ENCODE measurements around the gene PCNX2.

Gene PCNX2

GRCh38 chr1:233025567-233025966, 270.0 kb downstream of the PCNX2 start:
- H3K9me3 ChIP-seq (ENCODE audit: insufficient read depth, low read length): no peaks in the 10 kb centered on the region
- H3K4me2 ChIP-seq (ENCODE audit: low read depth, low read length, poor library complexity, severe bottlenecking): no peak overlapping the region
- no peaks in the 10 kb centered on the region for H3K27me3 ChIP-seq (ENCODE audit: low read length)
- H3K9ac ChIP-seq (ENCODE audit: low read length): no peak overlapping the region
- no peaks in the 10 kb centered on the region for H3K79me2 ChIP-seq (ENCODE audit: insufficient read depth, low read length)
- no peaks in the 10 kb centered on the region for H3K36me3 ChIP-seq (ENCODE audit: low read length)
- TF ChIP-seq EZH2phosphoT487 (conservative IDR thresholded peaks at IDR 0.05; ENCODE audit: low read length) (no peak), CTCF (IDR thresholded peaks at IDR 0.05; ENCODE audit: insufficient read depth, low read length, poor library complexity, severe bottlenecking) (no peak)
- H3K9me2 ChIP-seq (replicated peaks; ENCODE audit: insufficient read depth, low read length): no peaks in the 10 kb centered on the region
- no peaks in the 10 kb centered on the region for H3F3A ChIP-seq (ENCODE audit: insufficient read depth)
- no peaks in the 10 kb centered on the region for H4K20me1 ChIP-seq (ENCODE audit: low read depth, low read length)
- no peak overlapping the region for H2AFZ ChIP-seq (ENCODE audit: low read depth, low read length, severe bottlenecking)
- H3K4me3 ChIP-seq (ENCODE audit: insufficient read depth, low read length, poor library complexity, severe bottlenecking): no peak overlapping the region
- no peak overlapping the region for H3K27ac ChIP-seq (ENCODE audit: low read depth, low read length)

DNA sequence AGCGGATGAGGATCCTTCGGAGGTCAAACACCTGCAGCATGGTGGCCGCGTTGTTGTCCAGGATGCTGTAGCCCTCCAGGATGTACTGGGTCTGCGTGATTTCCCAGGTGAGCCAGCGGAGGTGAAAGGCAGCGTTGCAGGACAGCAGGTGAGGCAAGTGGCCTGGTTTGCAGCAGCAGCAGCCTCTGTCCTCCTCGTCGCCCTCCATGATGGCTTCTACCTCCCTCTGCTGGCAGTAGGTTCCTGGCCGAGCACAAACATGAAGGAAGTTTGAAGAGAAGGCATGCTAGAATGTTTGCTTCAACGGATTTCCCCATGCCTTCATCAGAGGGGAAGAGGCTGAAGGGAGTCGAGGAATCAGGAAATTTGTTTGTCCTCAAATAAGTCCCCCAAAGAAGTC, 270.4 kb downstream of the PCNX2 start:
- no peaks in the 10 kb centered on the region for H3F3A ChIP-seq (ENCODE audit: insufficient read depth)
- no peaks in the 10 kb centered on the region for H4K20me1 ChIP-seq (ENCODE audit: low read depth, low read length)
- no peaks in the 10 kb centered on the region for H3K9me2 ChIP-seq (replicated peaks; ENCODE audit: insufficient read depth, low read length)
- H3K9ac ChIP-seq (ENCODE audit: low read length): no peak overlapping the region
- no peaks in the 10 kb centered on the region for H3K36me3 ChIP-seq (ENCODE audit: low read length)
- H3K79me2 ChIP-seq (ENCODE audit: insufficient read depth, low read length): no peaks in the 10 kb centered on the region
- TF ChIP-seq CTCF (IDR thresholded peaks at IDR 0.05; ENCODE audit: insufficient read depth, low read length, poor library complexity, severe bottlenecking) (no peak), EZH2phosphoT487 (conservative IDR thresholded peaks at IDR 0.05; ENCODE audit: low read length) (no peak)
- H3K27me3 ChIP-seq (ENCODE audit: low read length): no peaks in the 10 kb centered on the region
- H3K9me3 ChIP-seq (ENCODE audit: insufficient read depth, low read length): no peaks in the 10 kb centered on the region
- H3K4me2 ChIP-seq (ENCODE audit: low read depth, low read length, poor library complexity, severe bottlenecking): no peak overlapping the region
- H3K4me3 ChIP-seq (ENCODE audit: insufficient read depth, low read length, poor library complexity, severe bottlenecking): no peak overlapping the region
- no peak overlapping the region for H3K27ac ChIP-seq (ENCODE audit: low read depth, low read length)
- H2AFZ ChIP-seq (ENCODE audit: low read depth, low read length, severe bottlenecking): no peak overlapping the region

DNA sequence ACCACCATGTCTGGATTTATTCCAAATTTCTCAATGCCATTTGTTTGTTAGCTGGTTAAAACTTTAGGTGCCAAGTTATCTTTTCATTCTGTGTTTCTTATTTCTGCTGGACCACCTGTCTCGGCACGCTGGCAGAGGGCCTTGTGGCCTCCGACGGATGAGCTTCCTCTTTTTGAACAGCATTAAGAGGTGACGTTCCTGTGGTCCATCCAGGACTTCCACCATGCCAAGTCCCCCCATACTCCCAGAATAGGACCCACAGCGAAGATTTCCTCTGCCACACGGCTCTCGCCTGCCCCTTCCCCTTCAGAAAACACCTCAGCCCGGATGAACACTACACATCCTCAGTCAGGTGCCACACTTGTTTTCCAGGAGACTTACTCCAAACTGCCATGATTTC, 271.3 kb downstream of the PCNX2 start:
- H3K4me3 ChIP-seq (ENCODE audit: insufficient read depth, low read length, poor library complexity, severe bottlenecking): no peak overlapping the region
- TF ChIP-seq CTCF (IDR thresholded peaks at IDR 0.05; ENCODE audit: insufficient read depth, low read length, poor library complexity, severe bottlenecking): no peak
- TF ChIP-seq EZH2phosphoT487 (conservative IDR thresholded peaks at IDR 0.05; ENCODE audit: low read length): no peak
- no peak overlapping the region for H2AFZ ChIP-seq (ENCODE audit: low read depth, low read length, severe bottlenecking)
- no peaks in the 10 kb centered on the region for H3K79me2 ChIP-seq (ENCODE audit: insufficient read depth, low read length)
- H3K36me3 ChIP-seq (ENCODE audit: low read length): no peaks in the 10 kb centered on the region
- H3K4me2 ChIP-seq (ENCODE audit: low read depth, low read length, poor library complexity, severe bottlenecking): no peak overlapping the region
- no peak overlapping the region for H3K9ac ChIP-seq (ENCODE audit: low read length)
- H3F3A ChIP-seq (ENCODE audit: insufficient read depth): no peaks in the 10 kb centered on the region
- H4K20me1 ChIP-seq (ENCODE audit: low read depth, low read length): no peaks in the 10 kb centered on the region
- no peaks in the 10 kb centered on the region for H3K27me3 ChIP-seq (ENCODE audit: low read length)
- no peaks in the 10 kb centered on the region for H3K9me3 ChIP-seq (ENCODE audit: insufficient read depth, low read length)
- H3K27ac ChIP-seq (ENCODE audit: low read depth, low read length): no peak overlapping the region
- H3K9me2 ChIP-seq (replicated peaks; ENCODE audit: insufficient read depth, low read length): no peaks in the 10 kb centered on the region

GRCh38 chr1:233022246-233022645, 273.3 kb downstream of the PCNX2 start:
- Histone ChIP-seq H2AFZ (ENCODE audit: low read depth, low read length, severe bottlenecking) (no peak overlapping the region), H3K4me2 (ENCODE audit: low read depth, low read length, poor library complexity, severe bottlenecking) (no peak overlapping the region), H3K79me2 (ENCODE audit: insufficient read depth, low read length) (no peaks in the 10 kb centered on the region), H3K4me3 (ENCODE audit: insufficient read depth, low read length, poor library complexity, severe bottlenecking) (no peak overlapping the region), H3F3A (ENCODE audit: insufficient read depth) (no peaks in the 10 kb centered on the region), H3K9me3 (ENCODE audit: insufficient read depth, low read length) (no peaks in the 10 kb centered on the region), H3K9me2 (replicated peaks; ENCODE audit: insufficient read depth, low read length) (no peaks in the 10 kb centered on the region), H3K27ac (ENCODE audit: low read depth, low read length) (no peak overlapping the region), H3K36me3 (ENCODE audit: low read length) (no peaks in the 10 kb centered on the region), H3K27me3 (ENCODE audit: low read length) (no peaks in the 10 kb centered on the region), H4K20me1 (ENCODE audit: low read depth, low read length) (no peaks in the 10 kb centered on the region), H3K9ac (ENCODE audit: low read length) (no peak overlapping the region)
- no peak for TF ChIP-seq EZH2phosphoT487 (conservative IDR thresholded peaks at IDR 0.05; ENCODE audit: low read length)
- TF ChIP-seq CTCF (IDR thresholded peaks at IDR 0.05; ENCODE audit: insufficient read depth, low read length, poor library complexity, severe bottlenecking): no peak
